Tibial artery (tissue), 4 donors: ENCODE results near the gene TMPRSS9.

Source experiments
- DNase-seq, 2 donors: peaks; one replicate each; pipeline ENCODE4 v3.0.0-alpha.2; 2019
- H3K27ac ChIP-seq, 2 donors: fragments of 200-600 bp; sonication (generic) in 1 of 2; 1 replicate in 1 of 2; 2 replicates in 1 of 2; pipeline ENCODE4 v1.5.1; 2018 to 2019; ENCODE audit warnings: mild to moderate bottlenecking in 1 of 2
- H3K27me3 ChIP-seq, 2 donors: fragments of 200-600 bp; sonication (generic) in 1 of 2; one replicate each; pipeline versions ENCODE4 v1.5.1 to v1.6.0; 2016 to 2019
- H3K36me3 ChIP-seq, 3 donors: fragments of 200-600 bp; sonication (generic) in 2 of 3; one replicate each; pipeline ENCODE4 v1.5.1; 2016 to 2019; ENCODE audit warnings: mild to moderate bottlenecking in 2 of 3
- H3K4me1 ChIP-seq, 4 donors: fragments of 200-600 bp; sonication (generic) in 2 of 4; 1 replicate in 3 of 4; 2 replicates in 1 of 4; pipeline ENCODE4 v1.5.1; 2016 to 2019
- H3K4me3 ChIP-seq, 2 donors: fragments of 200-600 bp; sonication (generic) in 1 of 2; 1 replicate in 1 of 2; 2 replicates in 1 of 2; pipeline ENCODE4 v1.5.1; 2018 to 2019; ENCODE audit warnings: mild to moderate bottlenecking in 2 of 2
- H3K9me3 ChIP-seq, 3 donors: fragments of 200-600 bp; sonication (generic) in 1 of 3; one replicate each; pipeline ENCODE4 v1.5.1; 2016 to 2019
- CTCF ChIP-seq, 2 experiments: fragments of 200-600 bp in 1 of 2; fragments of 450-650 bp in 1 of 2; IDR thresholded peaks; one replicate each; pipeline ENCODE4 v1.5.1; 2017 to 2019; ENCODE audit warnings: antibody characterized with exemption in 2 of 2, mild to moderate bottlenecking in 1 of 2, moderate library complexity in 1 of 2
- intact Hi-C: fragments of 100-400 bp; cut with DNase I; formaldehyde crosslinking; loops from one replicate; pipeline ENCODE4 v1.15.0; 2023; ENCODE audit warnings: low total_unique reads

TMPRSS9 gene

GRCh38 chr19:2357279-2358206, 2.5 kb upstream of the TMPRSS9 start:
- no peak for DNase-seq
- Histone ChIP-seq H3K36me3 (peaks cover 5 to 23% (median 14%) of the 10 kb centered on the region in 3 donors), H3K27ac (no peak overlapping the region), H3K4me3 (no peak overlapping the region), H3K4me1 (no peaks in the 10 kb centered on the region), H3K27me3 (peaks cover 3 to 35% of the 10 kb centered on the region in 2 donors), H3K9me3 (no peaks in the 10 kb centered on the region)
- TF ChIP-seq CTCF (IDR thresholded peaks at IDR 0.05): no peak
- intact Hi-C loops: no loop called here

GRCh38 chr19:2358548-2359173, 1.4 kb upstream of the TMPRSS9 start:
- H3K4me1 ChIP-seq: no peaks in the 10 kb centered on the region
- no peak for DNase-seq
- intact Hi-C loops: no loop called here

GRCh38 chr19:2360833-2361232, 768 bp downstream of the TMPRSS9 start:
- H3K4me3 ChIP-seq: no peak overlapping the region
- intact Hi-C loops: no loop called here
- no peaks in the 10 kb centered on the region for H3K36me3 ChIP-seq
- no peaks in the 10 kb centered on the region for H3K4me1 ChIP-seq
- H3K9me3 ChIP-seq: no peaks in the 10 kb centered on the region
- no peak for DNase-seq
- H3K27me3 ChIP-seq: peaks cover 3 to 55% of the 10 kb centered on the region in 2 donors
- H3K27ac ChIP-seq: no peak overlapping the region
- no peak for TF ChIP-seq CTCF (IDR thresholded peaks at IDR 0.05)

More at GRCh38 chr19:2358548-2359173, 1.4 kb upstream of the TMPRSS9 start:
- H3K4me3 ChIP-seq: no peak overlapping the region
- peaks cover 3 to 44% of the 10 kb centered on the region in 2 donors for H3K27me3 ChIP-seq
- peaks cover 0 to 12% (median 8%) of the 10 kb centered on the region in 3 donors for H3K36me3 ChIP-seq
- TF ChIP-seq CTCF (IDR thresholded peaks at IDR 0.05): no peak
- no peak overlapping the region for H3K27ac ChIP-seq
- H3K9me3 ChIP-seq: no peaks in the 10 kb centered on the region

GRCh38 chr19:2361246-2362045, 1.4 kb downstream of the TMPRSS9 start:
- H3K4me3 ChIP-seq: no peak overlapping the region

More at GRCh38 chr19:2361246-2362045, 1.4 kb downstream of the TMPRSS9 start:
- H3K36me3 ChIP-seq: no peaks in the 10 kb centered on the region
- H3K4me1 ChIP-seq: no peaks in the 10 kb centered on the region
- TF ChIP-seq CTCF (IDR thresholded peaks at IDR 0.05): no peak
- no peaks in the 10 kb centered on the region for H3K9me3 ChIP-seq
- H3K27ac ChIP-seq: no peak overlapping the region
- DNase-seq: no peak
- intact Hi-C loops: no loop called here
- peaks cover 3 to 58% of the 10 kb centered on the region in 2 donors for H3K27me3 ChIP-seq
